ENCODE data around the gene PITHD1.

DNA sequence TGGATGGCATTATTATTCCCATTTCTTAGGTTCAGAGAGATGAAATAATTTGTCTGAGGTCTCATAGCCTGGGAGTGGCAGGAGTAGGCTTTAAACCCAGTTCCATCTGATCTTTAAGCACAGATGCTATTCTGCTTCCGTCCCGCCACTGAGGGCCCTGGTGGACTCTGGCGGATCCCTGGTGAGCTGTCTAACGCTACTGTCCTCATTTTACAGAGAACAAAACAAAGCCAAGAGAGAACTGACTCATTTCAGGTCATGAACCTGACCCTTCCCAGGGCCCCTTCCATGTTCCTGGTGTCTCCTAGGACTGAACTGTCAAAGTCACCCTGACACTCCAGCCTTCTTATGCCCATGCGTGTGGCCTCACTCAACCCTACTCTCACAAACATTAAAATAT lies 25.5 kb downstream of the PITHD1 start:
- TF ChIP-seq, protein P1, sequence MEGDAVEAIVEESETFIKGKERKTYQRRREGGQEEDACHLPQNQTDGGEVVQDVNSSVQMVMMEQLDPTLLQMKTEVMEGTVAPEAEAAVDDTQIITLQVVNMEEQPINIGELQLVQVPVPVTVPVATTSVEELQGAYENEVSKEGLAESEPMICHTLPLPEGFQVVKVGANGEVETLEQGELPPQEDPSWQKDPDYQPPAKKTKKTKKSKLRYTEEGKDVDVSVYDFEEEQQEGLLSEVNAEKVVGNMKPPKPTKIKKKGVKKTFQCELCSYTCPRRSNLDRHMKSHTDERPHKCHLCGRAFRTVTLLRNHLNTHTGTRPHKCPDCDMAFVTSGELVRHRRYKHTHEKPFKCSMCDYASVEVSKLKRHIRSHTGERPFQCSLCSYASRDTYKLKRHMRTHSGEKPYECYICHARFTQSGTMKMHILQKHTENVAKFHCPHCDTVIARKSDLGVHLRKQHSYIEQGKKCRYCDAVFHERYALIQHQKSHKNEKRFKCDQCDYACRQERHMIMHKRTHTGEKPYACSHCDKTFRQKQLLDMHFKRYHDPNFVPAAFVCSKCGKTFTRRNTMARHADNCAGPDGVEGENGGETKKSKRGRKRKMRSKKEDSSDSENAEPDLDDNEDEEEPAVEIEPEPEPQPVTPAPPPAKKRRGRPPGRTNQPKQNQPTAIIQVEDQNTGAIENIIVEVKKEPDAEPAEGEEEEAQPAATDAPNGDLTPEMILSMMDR (IDR thresholded peaks at IDR 0.05; ENCODE audit: insufficient read depth, low read depth, low read length), result no peak
- TF ChIP-seq EZH2 (IDR thresholded peaks at IDR 0.05; ENCODE audit: insufficient read depth, low read length), result no peak
